ENCODE results near the gene ABHD2.

DNA sequence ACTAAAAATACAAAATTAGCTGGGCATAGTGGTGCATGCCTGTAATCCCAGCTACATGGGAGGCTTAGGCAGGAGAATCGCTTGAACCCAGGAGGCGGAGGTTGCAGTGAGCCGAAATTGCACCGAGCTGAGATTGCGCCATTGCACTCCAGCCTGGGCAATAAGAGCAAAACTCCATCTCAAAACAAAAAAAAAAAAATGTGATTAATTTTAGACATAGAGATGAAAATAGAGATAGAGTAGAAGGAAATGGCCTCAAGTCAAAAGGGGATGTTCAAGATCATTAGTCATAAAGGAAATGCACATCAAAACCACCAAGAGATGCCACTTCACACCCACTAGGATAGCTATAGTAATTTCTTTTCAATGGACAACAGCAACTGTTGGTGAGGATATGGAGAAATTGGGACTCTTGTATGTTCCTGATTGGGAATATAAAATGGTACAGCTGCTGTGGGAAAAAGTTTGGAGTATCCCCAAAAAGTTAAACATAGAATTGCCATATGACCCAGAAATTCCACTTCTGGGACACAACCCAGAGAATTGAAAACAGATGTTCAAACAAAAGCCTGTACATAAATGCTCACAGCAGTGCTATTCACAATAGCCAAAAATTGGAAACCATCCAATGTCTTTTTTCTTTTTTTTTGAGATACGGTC, 55.4 kb downstream of the ABHD2 start:
- TF ChIP-seq, protein P1, sequence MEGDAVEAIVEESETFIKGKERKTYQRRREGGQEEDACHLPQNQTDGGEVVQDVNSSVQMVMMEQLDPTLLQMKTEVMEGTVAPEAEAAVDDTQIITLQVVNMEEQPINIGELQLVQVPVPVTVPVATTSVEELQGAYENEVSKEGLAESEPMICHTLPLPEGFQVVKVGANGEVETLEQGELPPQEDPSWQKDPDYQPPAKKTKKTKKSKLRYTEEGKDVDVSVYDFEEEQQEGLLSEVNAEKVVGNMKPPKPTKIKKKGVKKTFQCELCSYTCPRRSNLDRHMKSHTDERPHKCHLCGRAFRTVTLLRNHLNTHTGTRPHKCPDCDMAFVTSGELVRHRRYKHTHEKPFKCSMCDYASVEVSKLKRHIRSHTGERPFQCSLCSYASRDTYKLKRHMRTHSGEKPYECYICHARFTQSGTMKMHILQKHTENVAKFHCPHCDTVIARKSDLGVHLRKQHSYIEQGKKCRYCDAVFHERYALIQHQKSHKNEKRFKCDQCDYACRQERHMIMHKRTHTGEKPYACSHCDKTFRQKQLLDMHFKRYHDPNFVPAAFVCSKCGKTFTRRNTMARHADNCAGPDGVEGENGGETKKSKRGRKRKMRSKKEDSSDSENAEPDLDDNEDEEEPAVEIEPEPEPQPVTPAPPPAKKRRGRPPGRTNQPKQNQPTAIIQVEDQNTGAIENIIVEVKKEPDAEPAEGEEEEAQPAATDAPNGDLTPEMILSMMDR (conservative IDR thresholded peaks at IDR 0.05; ENCODE audit: low read depth in 2 of 2) = no peak
- TF ChIP-seq, protein P2, sequence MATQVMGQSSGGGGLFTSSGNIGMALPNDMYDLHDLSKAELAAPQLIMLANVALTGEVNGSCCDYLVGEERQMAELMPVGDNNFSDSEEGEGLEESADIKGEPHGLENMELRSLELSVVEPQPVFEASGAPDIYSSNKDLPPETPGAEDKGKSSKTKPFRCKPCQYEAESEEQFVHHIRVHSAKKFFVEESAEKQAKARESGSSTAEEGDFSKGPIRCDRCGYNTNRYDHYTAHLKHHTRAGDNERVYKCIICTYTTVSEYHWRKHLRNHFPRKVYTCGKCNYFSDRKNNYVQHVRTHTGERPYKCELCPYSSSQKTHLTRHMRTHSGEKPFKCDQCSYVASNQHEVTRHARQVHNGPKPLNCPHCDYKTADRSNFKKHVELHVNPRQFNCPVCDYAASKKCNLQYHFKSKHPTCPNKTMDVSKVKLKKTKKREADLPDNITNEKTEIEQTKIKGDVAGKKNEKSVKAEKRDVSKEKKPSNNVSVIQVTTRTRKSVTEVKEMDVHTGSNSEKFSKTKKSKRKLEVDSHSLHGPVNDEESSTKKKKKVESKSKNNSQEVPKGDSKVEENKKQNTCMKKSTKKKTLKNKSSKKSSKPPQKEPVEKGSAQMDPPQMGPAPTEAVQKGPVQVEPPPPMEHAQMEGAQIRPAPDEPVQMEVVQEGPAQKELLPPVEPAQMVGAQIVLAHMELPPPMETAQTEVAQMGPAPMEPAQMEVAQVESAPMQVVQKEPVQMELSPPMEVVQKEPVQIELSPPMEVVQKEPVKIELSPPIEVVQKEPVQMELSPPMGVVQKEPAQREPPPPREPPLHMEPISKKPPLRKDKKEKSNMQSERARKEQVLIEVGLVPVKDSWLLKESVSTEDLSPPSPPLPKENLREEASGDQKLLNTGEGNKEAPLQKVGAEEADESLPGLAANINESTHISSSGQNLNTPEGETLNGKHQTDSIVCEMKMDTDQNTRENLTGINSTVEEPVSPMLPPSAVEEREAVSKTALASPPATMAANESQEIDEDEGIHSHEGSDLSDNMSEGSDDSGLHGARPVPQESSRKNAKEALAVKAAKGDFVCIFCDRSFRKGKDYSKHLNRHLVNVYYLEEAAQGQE (IDR thresholded peaks at IDR 0.05; ENCODE audit: unreplicated experiment) = no peak
- TF ChIP-seq EZH2 (IDR thresholded peaks at IDR 0.05; ENCODE audit: low read depth, unreplicated experiment) = no peak
- no peak for TF ChIP-seq POLR2AphosphoS5 (IDR thresholded peaks at IDR 0.05; ENCODE audit: low read depth)
- no peak for TF ChIP-seq JUNB (IDR thresholded peaks at IDR 0.05; ENCODE audit: unreplicated experiment)

Measured in GM23338 (cell line).